Measurements from ENCODE around the gene CRYGA. TPM values are rescaled to one million over a fixed set of nuclear protein-coding genes. Genes with fewer than 3 reads are reported as not detected.
A peak's percentile ranks its signal among the peaks of the same experiment; 100 is the strongest.
"Not testable (repeated sequence)": the region's sequence is repeated elsewhere in the genome, so short reads cannot be mapped to it uniquely, and the experiment has no call there.

Gene CRYGA
- polyA plus RNA-seq, 1 donor: not detected

- peaks cover 3% of the 10 kb centered on the region for H3K4me1 ChIP-seq (ENCODE audit: control insufficient read depth, insufficient read depth, low read length)
- DNase-seq: no peak
- WGBS (ENCODE audit: insufficient coverage, low lambda C conversion rate): 30% methylated on average over 2 of the region's 8 CpGs
- no peak overlapping the region for H3K27ac ChIP-seq (ENCODE audit: low read length)
- H3K9me3 ChIP-seq (ENCODE audit: control insufficient read depth, low read depth, low read length): no peaks in the 10 kb centered on the region
- H3K27me3 ChIP-seq (ENCODE audit: control insufficient read depth, insufficient read depth, low read length): no peaks in the 10 kb centered on the region
- H3K36me3 ChIP-seq (ENCODE audit: control insufficient read depth, insufficient read depth, low read length): no peaks in the 10 kb centered on the region
- no peak overlapping the region for H3K4me3 ChIP-seq (ENCODE audit: low read length)
Measured at GRCh38 chr2:208142240-208142924, 21.0 kb downstream of the CRYGA start.

GRCh38 chr2:208139447-208139846 lies 23.9 kb downstream of the CRYGA start:
- H3K36me3 ChIP-seq (ENCODE audit: control insufficient read depth, insufficient read depth, low read length): no peaks in the 10 kb centered on the region
- H3K27ac ChIP-seq (ENCODE audit: low read length): no peak overlapping the region
- WGBS (ENCODE audit: insufficient coverage, low lambda C conversion rate): no CpG with 5 or more reads among the region's 18 CpGs

DNA sequence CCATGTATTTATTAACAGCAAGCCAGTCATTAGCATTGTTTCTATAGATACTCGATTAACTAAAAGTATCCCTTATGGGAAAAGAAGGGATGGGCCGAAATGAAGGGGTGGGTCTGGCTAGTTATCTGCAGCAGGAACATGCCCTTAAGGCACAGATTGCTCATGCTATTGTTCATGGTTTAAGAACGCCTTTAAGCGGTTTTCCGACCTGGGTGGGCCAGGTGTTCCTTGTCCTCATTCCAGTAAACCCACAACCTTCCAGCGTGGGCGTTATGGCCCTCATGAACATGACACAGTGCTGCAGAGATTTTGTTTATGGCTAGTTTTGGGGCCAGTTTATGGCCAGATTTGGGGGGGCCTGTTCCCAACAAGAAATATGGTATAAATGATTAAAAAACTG lies 25.1 kb downstream of the CRYGA start:
- not testable (repeated sequence) for H3K36me3 ChIP-seq (ENCODE audit: control insufficient read depth, insufficient read depth, low read length); H3K4me3 ChIP-seq (ENCODE audit: low read length); DNase-seq; H3K9me3 ChIP-seq (ENCODE audit: control insufficient read depth, low read depth, low read length); H3K27ac ChIP-seq (ENCODE audit: low read length); H3K27me3 ChIP-seq (ENCODE audit: control insufficient read depth, insufficient read depth, low read length)
- WGBS (ENCODE audit: insufficient coverage, low lambda C conversion rate): no CpG with 5 or more reads among the region's 7 CpGs
- H3K4me1 ChIP-seq (ENCODE audit: control insufficient read depth, insufficient read depth, low read length): peaks cover 31% of the 10 kb centered on the region

More at GRCh38 chr2:208139447-208139846, 23.9 kb downstream of the CRYGA start:
- Histone ChIP-seq H3K4me1 (ENCODE audit: control insufficient read depth, insufficient read depth, low read length) (peaks cover 27% of the 10 kb centered on the region), H3K27me3 (ENCODE audit: control insufficient read depth, insufficient read depth, low read length) (no peaks in the 10 kb centered on the region), H3K4me3 (ENCODE audit: low read length) (no peak overlapping the region), H3K9me3 (ENCODE audit: control insufficient read depth, low read depth, low read length) (no peaks in the 10 kb centered on the region)
- DNase-seq: no peak

- Histone ChIP-seq H3K36me3 (ENCODE audit: control insufficient read depth, insufficient read depth, low read length) (no peaks in the 10 kb centered on the region), H3K27me3 (ENCODE audit: control insufficient read depth, insufficient read depth, low read length) (no peaks in the 10 kb centered on the region), H3K4me3 (ENCODE audit: low read length) (no peak overlapping the region), H3K27ac (ENCODE audit: low read length) (peak overlapping the region; percentile 29), H3K9me3 (ENCODE audit: control insufficient read depth, low read depth, low read length) (no peaks in the 10 kb centered on the region), H3K4me1 (ENCODE audit: control insufficient read depth, insufficient read depth, low read length) (peaks cover 28% of the 10 kb centered on the region)
- DNase-seq: no peak
- no CpG with 5 or more reads among the region's 2 CpGs for WGBS (ENCODE audit: insufficient coverage, low lambda C conversion rate)
Measured at GRCh38 chr2:208136716-208137094, 26.7 kb downstream of the CRYGA start.

- Histone ChIP-seq H3K36me3 (ENCODE audit: control insufficient read depth, insufficient read depth, low read length) (no peaks in the 10 kb centered on the region), H3K4me1 (ENCODE audit: control insufficient read depth, insufficient read depth, low read length) (peaks cover 28% of the 10 kb centered on the region), H3K27ac (ENCODE audit: low read length) (peak overlapping the region; percentile 71), H3K9me3 (ENCODE audit: control insufficient read depth, low read depth, low read length) (no peaks in the 10 kb centered on the region), H3K27me3 (ENCODE audit: control insufficient read depth, insufficient read depth, low read length) (no peaks in the 10 kb centered on the region), H3K4me3 (ENCODE audit: low read length) (no peak overlapping the region)
- WGBS (ENCODE audit: insufficient coverage, low lambda C conversion rate): no CpG with 5 or more reads among the region's 11 CpGs
- peak; percentile 83 to 93 for DNase-seq
Measured at GRCh38 chr2:208135794-208136715, 27.3 kb downstream of the CRYGA start.

- no CpG with 5 or more reads among the region's 8 CpGs for WGBS (ENCODE audit: insufficient coverage, low lambda C conversion rate)
- H3K9me3 ChIP-seq (ENCODE audit: control insufficient read depth, low read depth, low read length): no peaks in the 10 kb centered on the region
- H3K4me1 ChIP-seq (ENCODE audit: control insufficient read depth, insufficient read depth, low read length): peaks cover 36% of the 10 kb centered on the region
- DNase-seq: peak; percentile 12 to 60
- no peaks in the 10 kb centered on the region for H3K27me3 ChIP-seq (ENCODE audit: control insufficient read depth, insufficient read depth, low read length)
- H3K4me3 ChIP-seq (ENCODE audit: low read length): no peak overlapping the region
- H3K36me3 ChIP-seq (ENCODE audit: control insufficient read depth, insufficient read depth, low read length): no peaks in the 10 kb centered on the region
- peak overlapping the region; percentile 71 for H3K27ac ChIP-seq (ENCODE audit: low read length)
Measured at GRCh38 chr2:208134928-208135586, 28.3 kb downstream of the CRYGA start.

DNA sequence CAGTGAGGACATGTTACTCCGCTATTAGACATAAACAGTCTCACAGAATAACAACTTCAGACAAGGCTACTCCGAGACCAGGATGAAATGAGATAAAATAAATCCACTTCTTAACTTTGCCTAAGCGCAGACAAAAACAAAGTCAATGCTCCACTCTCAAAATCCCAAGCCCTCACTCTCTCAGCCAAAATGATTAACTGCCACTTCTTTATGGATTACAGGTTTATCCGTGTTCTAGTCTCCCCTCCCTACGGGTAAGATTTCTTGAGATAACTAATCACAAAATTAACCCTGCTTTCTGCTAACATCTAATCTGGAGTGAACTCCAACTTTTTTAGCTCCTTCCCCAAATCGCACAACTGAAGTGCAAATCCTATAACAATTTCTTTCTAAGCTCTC lies 32.7 kb downstream of the CRYGA start:
- DNase-seq: no peak
- Histone ChIP-seq H3K4me1 (ENCODE audit: control insufficient read depth, insufficient read depth, low read length) (peaks cover 38% of the 10 kb centered on the region), H3K27me3 (ENCODE audit: control insufficient read depth, insufficient read depth, low read length) (no peaks in the 10 kb centered on the region), H3K27ac (ENCODE audit: low read length) (no peak overlapping the region), H3K9me3 (ENCODE audit: control insufficient read depth, low read depth, low read length) (no peaks in the 10 kb centered on the region), H3K36me3 (ENCODE audit: control insufficient read depth, insufficient read depth, low read length) (no peaks in the 10 kb centered on the region), H3K4me3 (ENCODE audit: low read length) (no peak overlapping the region)
- no CpG with 5 or more reads among the region's 6 CpGs for WGBS (ENCODE audit: insufficient coverage, low lambda C conversion rate)

DNA sequence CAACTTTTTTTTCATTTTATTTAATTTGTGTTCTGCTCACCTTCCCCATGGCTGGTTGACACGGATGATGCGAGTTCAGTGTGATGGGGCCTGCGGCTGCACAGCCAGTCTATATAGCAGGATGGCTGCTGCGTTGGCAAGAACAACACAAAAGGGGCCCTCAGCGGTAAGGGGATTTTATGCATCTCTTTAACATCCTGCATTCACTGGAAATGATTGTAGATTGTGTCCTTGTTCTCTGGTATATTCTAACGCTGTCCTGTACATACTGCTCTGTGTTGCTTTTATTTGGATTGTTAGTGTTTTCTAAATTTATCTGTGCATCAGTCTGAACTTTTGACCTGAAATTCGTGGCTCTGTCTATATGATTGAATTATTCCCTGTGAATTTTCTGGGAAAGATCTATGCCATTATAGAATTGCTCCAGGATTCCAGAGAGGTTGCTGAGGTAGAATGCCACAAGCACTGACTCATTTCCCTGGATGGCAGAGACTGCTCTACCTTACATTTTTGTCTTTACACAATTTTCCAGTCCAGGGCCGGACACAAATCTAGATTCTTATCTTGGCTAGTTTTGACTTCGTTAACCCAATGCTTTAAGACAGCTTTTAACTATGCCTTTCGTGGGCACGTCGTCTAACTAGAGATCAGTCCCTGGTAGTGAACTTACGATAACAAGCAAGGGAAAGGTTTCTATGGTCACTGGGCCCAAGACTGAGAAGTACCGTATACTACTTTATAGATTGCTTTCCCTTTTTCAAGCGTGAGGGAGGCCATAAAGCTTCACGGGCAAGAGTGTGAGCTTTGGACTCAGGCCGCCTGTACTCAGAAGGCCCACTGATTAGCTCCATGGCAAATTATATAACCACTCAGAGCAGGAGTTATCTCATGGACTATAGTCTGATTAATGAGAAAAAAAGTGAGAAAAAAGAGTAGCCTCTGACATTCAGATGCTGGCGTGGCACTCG lies 33.4 kb downstream of the CRYGA start, which contains the start of gene CRYGC:
Gene CRYGC (minus strand): TSS at position 85 of the 968 bp plus-strand sequence. CDS start 36 bp downstream, at position 49.
- 24% methylated on average over 3 of the region's 19 CpGs for WGBS (ENCODE audit: insufficient coverage, low lambda C conversion rate)
- Histone ChIP-seq H3K9me3 (ENCODE audit: control insufficient read depth, low read depth, low read length) (no peaks in the 10 kb centered on the region), H3K4me3 (ENCODE audit: low read length) (no peak within 1 kb of the TSS), H3K27ac (ENCODE audit: low read length) (peak within 1 kb of the TSS; percentile 50), H3K27me3 (ENCODE audit: control insufficient read depth, insufficient read depth, low read length) (no peaks in the 10 kb centered on the region), H3K36me3 (ENCODE audit: control insufficient read depth, insufficient read depth, low read length) (no peaks in the 10 kb centered on the region), H3K4me1 (ENCODE audit: control insufficient read depth, insufficient read depth, low read length) (peaks cover 37% of the 10 kb centered on the region)
- peak; percentile 89 to 95 for DNase-seq

DNA sequence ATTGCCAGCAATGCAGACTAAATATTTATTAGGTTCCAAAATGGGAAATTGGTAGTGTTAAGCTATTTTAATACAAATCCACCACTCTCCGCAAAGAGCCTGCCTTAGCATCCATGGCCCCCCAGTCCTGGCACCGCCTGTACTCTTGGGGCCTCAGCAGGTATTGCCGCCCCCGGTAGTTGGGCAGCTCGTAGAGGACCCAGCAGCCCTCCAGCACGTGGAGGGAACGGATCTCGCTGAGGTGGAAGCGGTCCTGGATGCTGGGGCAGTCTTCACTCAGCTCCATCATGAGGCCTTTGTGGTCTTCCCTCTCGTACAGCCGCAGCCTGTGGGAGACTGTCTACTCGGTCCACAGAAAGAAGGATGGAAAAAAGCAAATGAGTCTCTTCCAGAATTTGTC lies 35.3 kb downstream of the CRYGA start:
- Histone ChIP-seq H3K27me3 (ENCODE audit: control insufficient read depth, insufficient read depth, low read length) (no peaks in the 10 kb centered on the region), H3K4me3 (ENCODE audit: low read length) (no peak overlapping the region), H3K9me3 (ENCODE audit: control insufficient read depth, low read depth, low read length) (no peaks in the 10 kb centered on the region), H3K4me1 (ENCODE audit: control insufficient read depth, insufficient read depth, low read length) (peaks cover 33% of the 10 kb centered on the region), H3K27ac (ENCODE audit: low read length) (no peak overlapping the region), H3K36me3 (ENCODE audit: control insufficient read depth, insufficient read depth, low read length) (no peaks in the 10 kb centered on the region)
- DNase-seq: no peak
- 100% methylated on average over 2 of the region's 12 CpGs for WGBS (ENCODE audit: insufficient coverage, low lambda C conversion rate)

Data from large intestine (tissue), 3 donors.